GM19023 (cell line): ENCODE results near the gene ERLIN1.

Experiments
- ATAC-seq: cut with Tn5 transposase; IDR thresholded peaks from one replicate; pipeline ENCODE4 v1.9.1; 2021; ENCODE audit warnings: mild to moderate bottlenecking, moderate library complexity; ENCODE audit not compliant: unreplicated experiment

Gene ERLIN1

DNA sequence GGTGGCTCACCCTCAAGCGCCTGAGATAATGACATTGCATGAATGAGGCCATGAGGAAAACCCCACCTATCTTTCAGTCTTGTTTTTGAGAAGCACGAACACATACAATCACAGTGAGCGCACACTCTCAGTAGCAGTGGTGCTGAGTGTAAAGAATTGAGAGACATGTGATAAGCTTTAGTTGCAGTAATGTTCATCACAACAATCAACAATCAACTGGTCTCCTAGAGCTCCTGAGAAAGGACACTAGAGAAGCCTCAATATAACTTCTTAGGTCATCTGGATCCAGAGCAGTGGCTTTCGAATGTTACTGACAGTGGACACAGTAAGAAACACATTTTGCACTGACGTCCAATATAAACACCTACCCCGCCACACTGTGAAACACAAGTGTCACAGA lies 12.8 kb downstream of the ERLIN1 start:
- ATAC-seq = no peak

DNA sequence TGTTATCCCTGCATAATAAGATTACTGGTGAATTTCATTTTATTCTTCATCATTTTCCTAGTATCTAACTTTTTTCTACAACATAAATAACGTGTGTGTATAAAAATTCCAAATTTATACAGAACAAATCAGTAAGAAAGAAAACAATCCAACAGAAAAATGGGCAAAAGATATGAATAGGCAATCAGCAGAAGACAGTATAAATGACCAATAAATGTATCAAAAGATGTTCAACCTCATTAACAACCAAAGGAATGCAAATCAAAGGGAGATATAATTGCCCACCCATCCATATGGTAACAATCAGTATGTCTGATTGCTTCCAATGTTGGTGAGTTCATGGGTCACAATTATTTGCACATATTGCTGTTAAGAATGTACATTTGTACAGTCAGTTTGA lies 13.5 kb downstream of the ERLIN1 start:
- ATAC-seq = no peak

DNA sequence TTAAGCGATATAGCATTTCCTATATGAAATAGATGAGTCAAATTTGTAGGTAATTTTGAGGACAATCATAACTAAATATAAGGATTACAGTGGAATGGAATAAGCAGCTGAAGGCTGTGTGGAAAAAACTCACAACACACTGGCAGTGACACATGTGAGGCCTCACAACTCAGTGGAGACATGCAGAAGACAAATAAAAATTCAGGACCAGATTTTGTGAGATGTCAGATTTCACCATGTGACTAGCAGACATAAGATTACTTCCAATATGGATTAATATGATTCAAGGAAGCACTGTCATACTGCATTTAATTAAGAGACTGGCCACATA lies 17.6 kb downstream of the ERLIN1 start:
- ATAC-seq = no peak

DNA sequence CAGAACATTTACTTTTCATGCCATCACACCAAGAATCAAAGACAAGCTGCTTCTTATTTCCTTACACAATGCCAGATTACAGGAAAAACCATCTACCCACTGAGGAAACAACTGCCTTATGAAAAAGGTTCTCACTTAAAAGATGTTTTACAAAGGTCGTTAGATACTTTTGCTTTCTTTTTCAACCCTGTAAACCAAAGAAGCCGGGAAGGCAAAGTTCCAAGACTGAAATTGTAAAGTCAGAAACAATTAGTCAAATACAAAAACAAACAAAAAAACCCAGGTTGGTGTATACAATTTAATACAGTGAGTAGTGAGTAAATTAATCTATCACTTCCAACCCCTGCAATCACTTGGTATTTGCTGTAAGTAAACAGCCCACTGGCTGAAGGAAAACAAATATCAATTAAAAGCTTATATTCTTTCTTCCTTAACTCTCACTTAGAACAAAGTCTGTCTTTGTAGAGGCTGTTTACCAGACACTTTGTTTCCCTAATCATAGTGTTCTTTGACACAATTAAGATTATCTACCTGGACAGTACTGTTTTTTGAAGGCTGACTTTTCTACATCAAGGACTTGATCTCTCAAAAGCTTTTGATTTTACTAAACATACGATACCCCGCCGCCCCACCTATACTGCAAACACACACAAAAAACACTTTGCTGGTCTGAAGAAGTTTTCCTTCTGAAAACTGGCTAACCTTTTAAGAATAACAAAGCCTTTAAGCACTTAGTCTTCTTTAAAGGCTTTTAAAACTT lies 18.1 kb downstream of the ERLIN1 start:
- no peak for ATAC-seq

DNA sequence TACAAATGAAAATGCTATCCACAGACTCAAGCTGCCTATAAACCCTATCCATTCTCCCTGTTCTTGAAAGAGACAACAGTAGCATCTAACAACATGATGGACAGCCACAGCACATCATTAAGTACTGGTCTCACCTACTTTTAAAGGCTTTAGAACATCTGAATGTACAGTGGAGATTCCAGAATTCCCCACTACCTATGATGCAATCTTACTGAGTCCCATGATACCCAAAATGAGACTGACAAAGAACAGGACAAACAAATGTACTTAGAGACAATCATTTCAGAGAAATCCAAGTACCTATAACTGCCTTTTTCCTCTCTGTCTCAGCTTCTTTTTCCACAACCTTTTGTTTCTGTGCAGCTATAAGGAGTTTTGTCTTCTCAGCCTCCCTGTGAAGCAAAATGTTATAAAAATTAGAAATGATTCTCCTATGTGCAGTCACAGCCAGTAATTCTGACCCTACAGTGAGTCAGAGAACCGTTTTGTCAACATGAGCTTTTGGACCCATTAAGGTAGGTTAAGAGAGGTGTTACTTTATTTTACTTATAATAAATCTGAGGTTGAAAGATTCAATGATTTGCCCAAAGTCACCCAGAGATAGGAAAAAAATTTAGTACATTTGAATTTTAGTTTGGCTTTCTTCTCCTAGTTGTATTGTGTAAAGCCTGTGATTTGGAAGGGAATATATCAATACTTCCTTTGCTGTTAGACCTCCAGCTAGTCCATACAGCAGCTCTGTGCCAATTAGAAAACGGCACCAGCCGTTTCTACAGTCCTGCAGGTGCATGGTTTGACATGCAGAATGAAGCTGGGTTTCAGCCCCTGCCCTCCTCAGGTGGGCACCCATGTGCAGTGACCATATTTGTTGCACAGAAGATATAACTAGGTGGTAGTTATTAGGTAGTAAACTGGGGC lies 21.9 kb downstream of the ERLIN1 start:
- no peak for ATAC-seq

DNA sequence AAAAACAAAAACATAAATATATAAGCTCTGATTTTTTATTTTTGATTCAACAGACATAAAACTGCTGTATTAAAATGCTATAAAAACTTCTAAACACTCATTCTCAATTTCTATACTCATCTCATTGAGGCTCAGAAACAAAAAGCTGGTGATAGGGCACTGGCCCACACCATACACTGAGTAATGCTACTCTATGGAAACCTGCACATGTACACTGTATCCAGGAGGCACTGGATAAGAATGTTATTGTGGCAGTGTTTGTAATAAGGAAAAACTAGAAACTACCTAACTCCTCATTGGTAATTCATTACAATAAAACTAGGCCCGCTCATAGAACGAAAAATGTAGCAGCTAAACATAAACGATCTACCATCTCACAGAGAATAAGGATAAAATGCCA lies 23.1 kb downstream of the ERLIN1 start:
- ATAC-seq = no peak

DNA sequence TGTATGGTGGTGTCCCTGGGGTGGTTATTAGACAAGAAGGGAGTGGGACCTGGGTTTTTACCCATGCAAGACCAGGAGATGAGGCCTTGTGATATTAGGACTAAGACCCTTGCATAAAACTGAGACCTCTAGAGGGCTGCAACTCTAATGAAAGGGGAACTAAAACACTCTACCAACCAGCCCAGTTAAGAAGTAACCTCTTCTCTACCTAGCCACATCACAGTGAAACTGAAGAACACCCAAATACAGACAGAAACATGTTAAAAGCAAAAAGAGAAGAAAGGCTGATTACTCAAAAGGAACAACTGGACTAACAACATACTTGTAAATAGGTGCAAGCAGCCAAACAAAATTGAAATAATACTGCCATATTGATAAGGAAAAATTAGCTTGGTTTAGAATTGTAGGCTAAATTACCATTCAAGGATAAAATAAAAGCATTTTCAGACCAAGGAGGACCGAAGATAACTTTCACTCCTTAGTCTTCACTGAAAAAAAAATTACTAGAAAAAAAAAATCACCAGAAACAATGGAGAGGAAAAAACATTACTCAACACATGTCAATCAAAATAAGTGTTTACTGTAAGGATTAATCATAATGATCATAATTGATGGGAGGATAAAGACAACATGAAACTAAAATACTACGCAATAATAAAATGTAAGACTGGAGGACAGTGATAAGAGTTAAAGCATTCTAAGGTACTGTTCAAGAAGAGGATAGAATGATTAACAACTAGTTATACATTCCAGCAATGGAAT lies 27.6 kb downstream of the ERLIN1 start:
- peak; percentile 81 for ATAC-seq

DNA sequence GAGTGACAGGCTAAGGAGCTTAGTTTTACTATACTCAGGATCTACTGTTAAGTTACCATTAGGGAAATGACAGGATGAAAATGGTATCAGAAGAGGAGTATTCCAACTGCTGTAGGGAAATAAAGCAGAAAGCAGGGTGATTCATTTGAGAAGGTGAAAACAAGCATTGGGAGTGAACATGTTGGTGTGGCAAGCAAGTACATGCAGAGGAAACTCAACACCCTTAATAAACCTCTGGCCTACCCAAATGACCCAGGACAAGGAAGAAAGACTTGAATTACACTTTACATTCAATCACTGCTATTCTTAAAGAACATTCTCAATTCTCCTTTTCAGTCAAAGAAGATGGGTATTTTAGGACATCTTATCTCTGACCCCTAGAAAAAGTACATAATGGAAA lies 28.7 kb downstream of the ERLIN1 start:
- no peak for ATAC-seq

DNA sequence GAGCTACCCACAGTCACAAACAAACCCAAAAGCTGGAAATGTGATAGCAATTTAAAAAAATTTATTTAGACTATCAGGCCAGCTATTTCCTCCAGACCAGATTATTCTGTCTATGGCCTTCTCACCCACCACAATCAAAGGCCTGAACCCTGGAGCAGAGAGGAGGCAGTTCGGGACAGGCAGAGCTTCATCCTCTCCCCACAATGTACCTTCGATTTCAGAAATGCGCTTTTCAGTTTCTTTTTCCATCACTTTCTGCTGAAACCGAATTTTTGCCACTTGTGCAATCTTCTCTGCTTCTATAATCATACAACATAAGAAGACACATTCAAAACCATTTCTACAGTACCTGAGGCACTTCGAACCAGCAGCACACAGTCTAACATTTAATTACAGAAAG lies 29.9 kb downstream of the ERLIN1 start:
- ATAC-seq = no peak

DNA sequence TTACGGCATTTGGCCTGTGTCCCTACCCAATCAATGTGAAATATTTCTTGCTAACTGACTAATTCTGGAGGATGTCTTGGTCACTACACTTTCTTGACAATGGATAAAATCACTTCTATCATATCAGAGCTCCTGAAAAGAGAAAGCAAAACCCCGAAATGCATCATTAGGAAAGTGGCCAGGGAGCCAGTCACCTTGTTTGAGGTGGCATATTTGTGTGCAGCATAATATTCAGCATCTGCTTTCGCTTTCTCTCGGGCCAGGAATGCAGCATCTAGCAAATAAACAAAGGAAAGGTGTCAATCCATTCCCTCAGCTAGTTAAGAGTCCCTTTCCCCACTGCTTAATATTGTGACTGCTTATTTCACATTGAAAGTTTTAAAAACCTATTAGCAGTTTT lies 31.2 kb downstream of the ERLIN1 start:
- no peak for ATAC-seq

DNA sequence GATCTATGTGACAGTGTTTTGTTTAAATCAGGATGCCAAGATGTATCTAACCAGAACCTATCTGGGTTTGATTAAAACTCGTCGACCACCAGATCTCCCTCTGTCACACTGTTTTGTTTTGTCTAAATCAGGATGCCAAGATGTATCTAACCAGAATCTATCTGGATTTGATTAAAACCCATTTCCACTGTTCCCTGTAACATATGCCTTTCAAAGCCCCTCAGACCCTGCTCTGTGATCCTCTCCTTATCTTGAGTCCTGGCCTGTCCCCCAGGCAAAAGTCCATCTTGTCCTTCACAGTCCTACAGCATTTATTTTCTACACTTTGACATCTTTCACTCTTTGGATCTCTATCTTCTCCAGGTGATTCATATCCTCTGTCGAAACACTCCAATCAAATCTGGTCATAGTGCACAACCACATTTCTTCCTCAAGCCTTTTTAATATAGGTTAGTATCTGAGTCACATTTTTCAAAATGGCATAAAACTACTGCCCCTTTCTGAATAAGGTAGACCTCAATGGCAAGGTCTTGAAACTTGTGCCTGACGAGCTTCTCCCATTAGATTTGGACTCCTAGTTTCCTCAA lies 32.5 kb downstream of the ERLIN1 start:
- no peak for ATAC-seq

DNA sequence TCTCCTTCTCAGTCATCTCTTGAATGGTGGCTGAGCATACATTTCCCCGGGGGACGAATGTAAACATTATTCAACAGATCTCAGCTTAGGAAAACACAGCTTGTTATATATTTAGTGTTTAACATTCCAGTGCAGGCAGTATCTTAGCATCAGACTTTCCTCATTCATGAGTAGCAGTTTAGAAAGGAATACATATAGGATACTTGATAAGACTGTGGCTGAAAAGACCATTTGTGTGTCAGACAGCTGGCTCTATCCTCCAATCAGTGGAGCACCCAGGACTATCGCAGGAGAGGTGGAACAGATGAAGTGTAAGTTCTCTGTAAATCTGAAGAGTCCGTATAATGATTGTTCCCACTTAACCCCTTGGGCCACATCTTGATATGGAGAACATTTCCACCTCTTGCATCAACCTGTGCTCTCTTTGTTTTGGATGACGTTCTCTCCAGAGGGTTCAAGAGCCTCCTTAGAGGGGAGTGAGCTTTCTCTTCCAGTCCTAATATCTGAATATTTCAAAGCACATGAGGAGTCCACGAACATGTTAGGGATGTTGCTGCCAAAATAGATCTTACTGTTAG lies 34.0 kb downstream of the ERLIN1 start:
- no peak for ATAC-seq

DNA sequence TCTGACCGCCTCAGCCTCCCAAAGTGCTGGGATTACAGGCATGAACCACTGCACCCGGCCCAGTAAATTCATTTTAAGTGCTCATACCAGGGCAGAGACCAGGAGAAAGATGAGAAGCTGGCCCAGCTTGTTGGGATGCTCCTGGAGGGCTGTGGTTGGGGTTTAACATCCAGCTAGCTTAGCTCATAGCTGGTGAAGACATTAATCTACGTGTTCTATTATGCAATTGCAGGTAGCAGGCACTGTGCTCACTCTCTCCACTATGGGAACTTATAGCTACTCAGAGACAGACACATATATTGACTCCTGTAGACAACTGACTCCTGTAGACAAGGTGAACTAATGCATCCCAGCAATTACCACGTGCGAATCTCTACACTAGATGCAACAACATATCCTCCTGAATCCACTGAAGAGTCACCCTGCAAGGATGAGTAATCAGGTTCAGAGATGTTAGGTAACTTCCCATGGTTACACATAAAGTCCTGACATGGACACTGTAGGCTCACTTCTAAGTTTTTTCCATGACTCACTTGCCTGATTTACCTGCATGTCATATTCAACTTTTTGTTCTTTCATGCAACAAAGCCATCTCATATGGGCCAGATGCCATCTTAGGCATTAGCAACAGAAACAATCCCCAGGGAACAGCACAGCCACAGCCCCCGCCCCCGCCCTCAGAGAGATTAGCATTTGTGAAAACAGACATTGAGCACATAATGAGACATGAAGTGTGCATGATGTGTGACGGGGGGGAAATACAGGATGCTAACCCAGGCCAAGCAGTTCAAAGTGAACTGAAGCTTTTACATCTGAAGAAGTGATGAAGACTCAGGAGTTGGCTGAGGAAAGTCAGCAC lies 37.2 kb downstream of the ERLIN1 start:
- ATAC-seq = peak; percentile 69

DNA sequence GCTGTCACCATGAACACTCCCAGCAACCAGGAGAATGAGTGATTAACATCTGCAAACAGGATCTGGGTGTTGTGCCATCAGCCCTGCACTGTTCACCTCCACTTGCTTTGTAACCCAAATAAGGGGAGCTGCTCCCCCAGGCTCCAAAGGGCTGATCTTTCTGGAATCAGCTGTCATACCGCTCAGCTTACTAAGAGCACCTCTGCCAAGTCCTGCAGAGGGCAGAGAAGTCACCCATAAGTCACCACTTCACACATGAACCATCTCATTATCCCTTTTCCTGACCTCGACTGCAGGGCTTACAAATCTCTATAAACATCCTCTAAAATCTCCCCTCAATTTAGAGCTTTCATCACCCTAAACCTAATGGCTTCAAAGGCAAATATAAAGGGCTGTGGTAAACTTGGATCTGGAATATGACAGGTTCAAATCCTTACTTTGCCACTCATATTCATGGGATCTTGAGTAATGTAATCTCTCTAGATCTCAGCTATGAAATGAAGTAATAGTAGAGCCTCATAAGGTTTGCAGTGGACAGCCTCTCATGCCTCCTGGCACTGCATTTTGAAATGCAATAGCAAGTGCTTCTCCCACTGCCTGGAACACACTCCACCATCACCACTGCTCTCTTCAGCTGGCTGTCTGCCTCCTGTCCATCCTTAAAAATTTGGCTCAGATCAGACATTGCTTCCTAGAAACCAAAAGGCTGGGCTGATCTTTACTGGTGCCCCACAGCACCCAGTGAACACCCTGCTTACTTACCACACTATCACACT lies 38.8 kb downstream of the ERLIN1 start:
- no peak for ATAC-seq

DNA sequence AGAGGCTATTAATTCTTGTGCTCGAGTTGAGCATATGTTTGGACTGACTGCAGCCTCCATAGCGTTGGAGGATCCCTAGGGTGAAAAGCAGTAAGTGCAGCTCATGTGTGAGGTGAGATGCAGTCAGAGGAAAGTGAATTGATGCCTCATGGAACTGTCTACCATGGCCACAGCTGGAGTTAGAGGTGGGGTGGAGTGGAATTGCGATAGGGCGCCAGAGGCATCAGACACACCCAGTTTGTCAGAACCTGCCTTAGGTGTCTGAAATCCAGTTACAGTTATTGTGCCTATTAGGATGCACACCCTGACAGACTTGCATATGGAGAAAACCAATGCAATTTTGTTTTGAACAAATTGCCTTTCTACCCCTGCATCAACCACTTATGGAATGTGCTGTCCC lies 39.4 kb downstream of the ERLIN1 start:
- no peak for ATAC-seq

DNA sequence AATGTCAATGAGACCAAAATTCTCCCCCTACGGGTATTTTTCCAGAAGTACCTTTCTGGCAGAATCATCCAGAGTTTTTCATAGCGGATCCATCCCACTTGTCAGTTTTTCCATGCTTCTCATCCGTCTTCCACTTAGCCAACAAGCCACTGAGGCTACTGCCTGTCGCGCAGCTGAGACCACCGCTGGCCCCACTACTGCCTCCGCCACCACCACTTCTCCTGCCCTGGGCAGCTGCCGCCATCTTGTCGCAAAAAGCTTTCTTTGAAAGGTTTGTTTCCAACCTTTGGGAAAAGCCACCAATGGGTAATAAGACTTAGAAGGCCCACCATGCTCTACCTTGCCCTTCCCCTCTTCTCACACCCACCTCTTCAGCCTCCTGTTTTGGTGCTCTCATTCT lies 42.1 kb downstream of the ERLIN1 start:
- ATAC-seq = no peak

DNA sequence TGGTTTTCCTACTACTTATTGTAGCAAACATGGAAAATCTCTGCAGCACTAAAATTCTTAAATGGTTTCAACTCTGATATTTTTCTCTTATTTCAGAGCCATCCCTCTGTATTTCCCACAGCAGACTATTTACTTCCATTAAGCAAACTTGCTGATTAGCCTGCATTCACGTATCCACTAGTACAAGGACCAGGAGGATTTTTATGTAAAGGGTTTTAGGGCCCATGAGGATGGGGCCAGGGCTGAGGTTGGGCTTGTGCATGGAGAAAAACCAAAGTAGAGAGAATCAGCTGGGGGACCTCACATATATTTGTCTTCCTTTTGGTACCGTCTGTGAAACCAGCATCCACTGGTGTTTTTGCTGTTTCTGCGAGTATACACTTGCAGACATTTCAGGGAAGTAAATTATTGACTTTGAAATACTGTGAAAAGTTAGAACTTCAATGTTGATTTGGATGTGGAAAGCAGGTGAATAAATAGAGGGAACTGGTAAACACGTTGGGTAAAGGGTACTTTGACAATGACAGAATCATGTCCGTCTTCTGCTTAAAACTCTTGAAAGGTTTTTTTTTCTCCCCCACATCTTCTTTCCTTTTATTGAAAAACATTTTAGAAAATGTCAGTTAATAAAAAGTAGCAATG lies 44.3 kb downstream of the ERLIN1 start:
- ATAC-seq = no peak

DNA sequence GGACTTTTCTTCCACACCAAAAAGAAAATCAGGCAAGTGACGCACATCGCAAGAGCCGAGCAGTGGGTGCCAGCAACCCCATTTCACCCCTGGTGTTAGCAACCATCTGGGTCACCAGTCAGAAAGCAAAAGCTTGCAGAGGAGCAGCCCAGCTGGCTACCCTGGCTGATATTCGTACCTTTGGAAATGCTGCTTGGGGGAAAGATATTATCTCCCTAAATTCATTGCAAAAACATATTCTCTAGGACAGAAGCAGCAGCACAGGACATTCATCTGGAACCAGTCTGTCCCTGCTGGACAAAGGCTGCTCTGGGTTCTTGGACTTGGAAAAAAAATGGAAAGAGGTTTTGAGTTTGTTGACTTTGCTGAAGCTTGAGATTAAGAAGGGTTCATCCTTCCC lies 45.8 kb downstream of the ERLIN1 start:
- no peak for ATAC-seq
